ENCODE results near the gene ZNF165. TPM values are rescaled to one million over a fixed set of nuclear protein-coding genes. Genes with fewer than 3 reads are reported as not detected.

ZNF165 gene
- total and polyA plus RNA-seq, 2 donors (not counting 3 experiments of a cell fraction or from before 2014, with no cell fraction given) = 0.03 to 0.27 TPM

GRCh38 chr6:28124350-28124970, 44.1 kb downstream of the ZNF165 start, which contains the start of gene ZSCAN16:
ZSCAN16 (plus strand) TSS chr6:28124609; CDS start chr6:28125444, 835 bp downstream.
- Histone ChIP-seq H3K9ac (replicated peaks; ENCODE audit: extremely low read depth, insufficient read depth, low read length) (peak within 1 kb of the TSS; percentile 44), H3K79me2 (ENCODE audit: control insufficient read depth, insufficient read depth, low read length) (peaks cover 28% of the 10 kb centered on the region), H3K36me3 (ENCODE audit: control insufficient read depth in 2 of 2, extremely low read depth in 1 of 2, insufficient read depth in 2 of 2, low read length in 2 of 2) (peaks cover 6 to 12% of the 10 kb centered on the region in 2 experiments), H3K9me1 (replicated peaks; ENCODE audit: control insufficient read depth, extremely low read depth, insufficient read depth, low read length) (no peaks in the 10 kb centered on the region), H3K9me3 (replicated peaks; ENCODE audit: control insufficient read depth, insufficient read depth, low read length) (no peaks in the 10 kb centered on the region), H3K4me3 (replicated peaks in 1 of 3; ENCODE audit: insufficient read depth in 1 of 3, low read depth in 1 of 3, low read length in 3 of 3) (peak within 1 kb of the TSS; percentile 58 to 91 (median 77)), H4K20me1 (replicated peaks; ENCODE audit: control insufficient read depth, extremely low read depth, insufficient read depth, low read length) (no peaks in the 10 kb centered on the region), H3K27me3 (ENCODE audit: control insufficient read depth in 2 of 2, insufficient read depth in 2 of 2, low read length in 2 of 2) (no peaks in the 10 kb centered on the region), H3K4me2 (ENCODE audit: insufficient read depth, low read length) (peak within 1 kb of the TSS; percentile 87), H3K4me1 (ENCODE audit: control insufficient read depth, extremely low read depth, insufficient read depth, low read length) (peaks cover 11% of the 10 kb centered on the region), H2AFZ (ENCODE audit: low read depth, low read length) (peak within 1 kb of the TSS; percentile 88), H3K27ac (ENCODE audit: insufficient read depth, low read depth, low read length) (peak within 1 kb of the TSS; percentile 46)
- ChIA-PET POLR2A (interaction anchor here (1.5 kb wide), 1 partner anchor 17 kb away, joined by 9 read pairs; the partner anchor contains the start of gene ZKSCAN8), CTCF (interaction anchor here (1.0 to 2.3 kb wide), 5 partner anchors 12 to 259 kb away, joined by 5 to 12 read pairs (median 7); partner anchors contain the start of gene ZKSCAN8)
- FAIRE-seq (peak; percentile 83), DNase-seq (ENCODE audit: low read depth, low spot score) (peak; percentile 84)
- dilution Hi-C loops (cut with MboI; ENCODE audit: extremely low pct_ligation_motif_present, low sequenced_read_pairs) = no loop called here
- BruUV-seq (replicated peaks) = TSS peak; percentile 60
- TF ChIP-seq FOS (IDR thresholded peaks at IDR 0.05; ENCODE audit: borderline replicate concordance, insufficient read depth, low read length) = no peak
- TF ChIP-seq, protein P1, sequence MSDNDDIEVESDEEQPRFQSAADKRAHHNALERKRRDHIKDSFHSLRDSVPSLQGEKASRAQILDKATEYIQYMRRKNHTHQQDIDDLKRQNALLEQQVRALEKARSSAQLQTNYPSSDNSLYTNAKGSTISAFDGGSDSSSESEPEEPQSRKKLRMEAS (IDR thresholded peaks at IDR 0.05; ENCODE audit: insufficient read depth, insufficient read length) = no peak
- no peak for TF ChIP-seq EZH2 (IDR thresholded peaks at IDR 0.05; ENCODE audit: borderline replicate concordance, low read depth, low read length, severe bottlenecking)
- TF ChIP-seq CTCF (IDR thresholded peaks at IDR 0.05; ENCODE audit: extremely low read depth in 1 of 2, insufficient read depth in 1 of 2, low read depth in 1 of 2, low read length in 2 of 2) = no peak
- peak; percentile 86 for TF ChIP-seq POLR2AphosphoS5 (IDR thresholded peaks at IDR 0.05; ENCODE audit: insufficient read depth, low read depth, low read length)
- no peak for TF ChIP-seq JUN (IDR thresholded peaks at IDR 0.05; ENCODE audit: borderline replicate concordance, insufficient read depth, insufficient read length, low read depth)
- no peak for TF ChIP-seq GATA2 (IDR thresholded peaks at IDR 0.05; ENCODE audit: insufficient read depth, insufficient read length, low read depth, low read length)
- TF ChIP-seq POLR2A (IDR thresholded peaks at IDR 0.05; ENCODE audit: low read depth, low read length) = peak; percentile 92
- no peak for TF ChIP-seq MYC (IDR thresholded peaks at IDR 0.05; ENCODE audit: low read depth, low read length)
- intact Hi-C loops (cut with micrococcal nuclease) = loop anchor here (1.0 kb wide), 4 partner anchors 17 to 275 kb away; partner anchors contain the start of genes ZKSCAN8, ZSCAN12 and ZSCAN26

Measured in endothelial cell of umbilical vein (primary cell).